ENCODE measurements around the gene CNGB1.
"Not testable (repeated sequence)": the region's sequence is repeated elsewhere in the genome, so short reads cannot be mapped to it uniquely, and the experiment has no call there.

Gene CNGB1

GRCh38 chr16:57882206-57882605, 88.7 kb downstream of the CNGB1 start:
- DNase-seq = no peak

GRCh38 chr16:57878586-57878985, 92.3 kb downstream of the CNGB1 start:
- DNase-seq = no peak

- DNase-seq = no peak
Observed at GRCh38 chr16:57876210-57876609, 94.7 kb downstream of the CNGB1 start.

GRCh38 chr16:57875347-57875746, 95.6 kb downstream of the CNGB1 start:
- no peak for DNase-seq

GRCh38 chr16:57873218-57873617, 97.7 kb downstream of the CNGB1 start:
- no peak for DNase-seq

GRCh38 chr16:57872764-57873163, 98.2 kb downstream of the CNGB1 start:
- not testable (repeated sequence) for DNase-seq

GRCh38 chr16:57871456-57871855, 99.5 kb downstream of the CNGB1 start:
- no peak for DNase-seq

- DNase-seq = no peak
Observed at GRCh38 chr16:57870753-57871454, 100.0 kb downstream of the CNGB1 start.

GRCh38 chr16:57868913-57869520, 101.9 kb downstream of the CNGB1 start:
- DNase-seq = no peak

- DNase-seq = no peak
Observed at GRCh38 chr16:57867000-57867561, 103.8 kb downstream of the CNGB1 start.

GRCh38 chr16:57866529-57866918, 104.4 kb downstream of the CNGB1 start:
- no peak for DNase-seq

GRCh38 chr16:57865746-57866528, 105.0 kb downstream of the CNGB1 start:
- no peak for DNase-seq

GRCh38 chr16:57863434-57864160, 107.3 kb downstream of the CNGB1 start:
- no peak for DNase-seq

GRCh38 chr16:57862698-57863433, 108.1 kb downstream of the CNGB1 start:
- DNase-seq = no peak

GRCh38 chr16:57859331-57859730, 111.6 kb downstream of the CNGB1 start:
- DNase-seq = no peak

GRCh38 chr16:57858635-57859034, 112.3 kb downstream of the CNGB1 start:
- DNase-seq = no peak

- not testable (repeated sequence) for DNase-seq
Observed at GRCh38 chr16:57857991-57858390, 112.9 kb downstream of the CNGB1 start.

GRCh38 chr16:57855188-57855587, 115.7 kb downstream of the CNGB1 start:
- no peak for DNase-seq

- no peak for DNase-seq
Observed at GRCh38 chr16:57852189-57852588, 118.7 kb downstream of the CNGB1 start.

GRCh38 chr16:57848181-57848580, 122.7 kb downstream of the CNGB1 start:
- no peak for DNase-seq

GRCh38 chr16:57846931-57847330, 124.0 kb downstream of the CNGB1 start:
- DNase-seq = not testable (repeated sequence)

GRCh38 chr16:57846078-57846697, 124.7 kb downstream of the CNGB1 start:
- no peak for DNase-seq
